ENCODE data around the gene RAB37.

RAB37 gene

DNA sequence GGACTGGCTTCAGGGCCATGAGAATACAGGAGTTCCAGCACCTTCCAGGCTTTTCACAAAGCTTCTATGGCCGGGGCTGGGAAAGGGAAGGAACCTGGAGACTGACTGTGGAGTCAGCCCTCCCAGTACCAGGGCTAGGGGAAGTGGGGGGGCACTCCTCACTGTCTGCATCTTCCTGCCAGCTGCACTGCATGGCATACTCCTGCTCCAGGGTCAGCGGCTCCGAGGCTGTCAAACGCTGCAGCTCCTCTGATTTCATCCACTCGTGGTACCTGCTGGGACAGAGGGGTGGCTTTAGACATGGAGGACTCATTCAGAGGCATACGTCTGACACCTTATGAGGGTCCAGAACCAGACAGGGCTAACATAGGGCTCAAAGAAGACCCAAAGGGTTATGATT is 36.4 kb downstream of the RAB37 start:
- Histone ChIP-seq H3K4me2 (ENCODE audit: low read length) (no peak overlapping the region), H3K4me3 (ENCODE audit: low read depth, low read length) (no peak overlapping the region), H3K36me3 (ENCODE audit: control insufficient read depth, insufficient read depth, low read length) (no peaks in the 10 kb centered on the region), H3K4me1 (peaks cover 36% of the 10 kb centered on the region), H3K9ac (no peak overlapping the region), H3K27me3 (ENCODE audit: control insufficient read depth, insufficient read depth, low read length) (no peaks in the 10 kb centered on the region), H2AFZ (no peak overlapping the region), H3K27ac (no peak overlapping the region), H3K9me3 (ENCODE audit: control insufficient read depth, low read length) (no peaks in the 10 kb centered on the region), H3K79me2 (peaks cover 12% of the 10 kb centered on the region)
- TF ChIP-seq, protein P1, sequence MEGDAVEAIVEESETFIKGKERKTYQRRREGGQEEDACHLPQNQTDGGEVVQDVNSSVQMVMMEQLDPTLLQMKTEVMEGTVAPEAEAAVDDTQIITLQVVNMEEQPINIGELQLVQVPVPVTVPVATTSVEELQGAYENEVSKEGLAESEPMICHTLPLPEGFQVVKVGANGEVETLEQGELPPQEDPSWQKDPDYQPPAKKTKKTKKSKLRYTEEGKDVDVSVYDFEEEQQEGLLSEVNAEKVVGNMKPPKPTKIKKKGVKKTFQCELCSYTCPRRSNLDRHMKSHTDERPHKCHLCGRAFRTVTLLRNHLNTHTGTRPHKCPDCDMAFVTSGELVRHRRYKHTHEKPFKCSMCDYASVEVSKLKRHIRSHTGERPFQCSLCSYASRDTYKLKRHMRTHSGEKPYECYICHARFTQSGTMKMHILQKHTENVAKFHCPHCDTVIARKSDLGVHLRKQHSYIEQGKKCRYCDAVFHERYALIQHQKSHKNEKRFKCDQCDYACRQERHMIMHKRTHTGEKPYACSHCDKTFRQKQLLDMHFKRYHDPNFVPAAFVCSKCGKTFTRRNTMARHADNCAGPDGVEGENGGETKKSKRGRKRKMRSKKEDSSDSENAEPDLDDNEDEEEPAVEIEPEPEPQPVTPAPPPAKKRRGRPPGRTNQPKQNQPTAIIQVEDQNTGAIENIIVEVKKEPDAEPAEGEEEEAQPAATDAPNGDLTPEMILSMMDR (IDR thresholded peaks at IDR 0.05) = no peak

DNA sequence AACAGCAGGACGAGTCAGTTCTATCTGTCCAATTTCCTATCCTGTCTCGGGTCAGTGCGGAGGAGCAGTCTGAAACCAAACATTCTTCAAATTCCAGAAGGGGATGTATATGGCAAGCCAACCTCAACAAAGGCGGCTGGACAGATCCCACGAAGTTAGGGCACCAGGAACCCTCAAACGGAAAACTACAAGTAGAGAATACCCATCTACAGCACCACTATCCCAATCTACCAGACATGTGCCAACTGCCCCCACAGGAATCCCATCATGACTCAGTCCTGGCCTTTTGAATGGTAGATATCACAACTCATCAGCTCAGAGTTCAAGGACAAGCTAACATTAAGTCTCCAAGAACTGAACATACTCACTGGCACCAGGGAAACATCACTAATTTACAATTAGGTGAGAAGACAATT is 36.8 kb downstream of the RAB37 start:
- peaks cover 31% of the 10 kb centered on the region for H3K4me1 ChIP-seq
- no peak overlapping the region for H3K27ac ChIP-seq

GRCh38 chr17:74775409-74776043 is 38.5 kb downstream of the RAB37 start:
- peak overlapping the region; percentile 90 for H3K4me2 ChIP-seq (ENCODE audit: low read length)
- TF ChIP-seq, protein P1 (IDR thresholded peaks at IDR 0.05) = no peak
- H3K27ac ChIP-seq = no peak overlapping the region

More for the DNA sequence above, 36.8 kb downstream of the RAB37 start:
- Histone ChIP-seq H3K27me3 (ENCODE audit: control insufficient read depth, insufficient read depth, low read length) (no peaks in the 10 kb centered on the region), H3K9ac (no peak overlapping the region), H3K79me2 (peaks cover 12% of the 10 kb centered on the region), H3K36me3 (ENCODE audit: control insufficient read depth, insufficient read depth, low read length) (no peaks in the 10 kb centered on the region), H2AFZ (no peak overlapping the region), H3K9me3 (ENCODE audit: control insufficient read depth, low read length) (no peaks in the 10 kb centered on the region), H3K4me3 (ENCODE audit: low read depth, low read length) (no peak overlapping the region), H3K4me2 (ENCODE audit: low read length) (no peak overlapping the region)
- TF ChIP-seq, protein P1 (IDR thresholded peaks at IDR 0.05) = no peak

DNA sequence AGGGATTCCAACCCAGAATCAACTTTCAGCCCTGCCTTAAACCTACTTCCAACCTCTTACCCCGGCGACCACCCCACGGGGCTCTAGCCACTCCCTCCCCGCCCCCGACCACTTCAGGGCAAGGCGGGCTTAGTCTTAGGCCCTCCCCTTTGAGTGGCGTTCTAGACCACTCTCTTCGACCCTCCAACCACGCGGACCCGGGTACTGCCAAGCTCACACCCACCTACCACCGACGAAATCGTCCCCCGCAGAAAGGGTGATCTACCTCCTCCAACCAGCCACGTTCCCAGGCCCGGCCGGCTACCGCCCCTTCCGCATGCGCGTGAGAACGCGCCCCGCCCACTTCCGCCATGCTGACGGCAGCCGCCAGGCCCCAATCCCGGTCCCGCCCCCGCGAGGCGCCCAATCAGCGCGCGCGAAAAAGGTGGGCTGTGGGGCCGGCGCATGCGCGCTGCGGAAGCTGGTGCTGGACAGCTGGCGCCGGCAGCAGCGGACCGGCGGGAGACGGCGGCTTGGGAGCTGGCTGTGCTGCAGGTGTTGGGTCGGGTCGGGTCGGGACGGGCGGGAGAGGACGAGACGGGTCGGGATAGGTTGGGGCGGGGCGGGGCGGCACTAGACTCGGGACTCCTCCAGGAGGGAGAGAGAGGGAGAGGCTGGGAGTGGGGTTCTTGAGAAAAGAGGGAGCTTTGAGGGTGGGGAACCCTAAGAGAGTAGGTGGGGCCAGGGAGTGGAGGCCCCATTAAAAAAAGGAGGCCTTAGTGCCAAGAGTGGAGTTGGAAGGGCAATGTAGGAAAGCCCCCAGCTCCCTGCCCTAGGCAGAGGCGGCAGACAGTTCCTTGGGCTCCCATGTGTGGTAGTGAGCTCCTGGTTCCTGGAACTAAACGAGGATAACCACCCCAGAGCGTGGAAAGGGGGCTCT is 39.2 kb downstream of the RAB37 start, which contains the start of gene NAT9:
TSS of gene NAT9 (minus strand) at position 302 of the 919 bp plus-strand sequence. CDS start 647 bp downstream, outside the sequence.
- peaks cover 9% of the 10 kb centered on the region for H3K4me1 ChIP-seq
- H3K9ac ChIP-seq = peak within 1 kb of the TSS; percentile 25
- no peaks in the 10 kb centered on the region for H3K36me3 ChIP-seq (ENCODE audit: control insufficient read depth, insufficient read depth, low read length)
- H3K27me3 ChIP-seq (ENCODE audit: control insufficient read depth, insufficient read depth, low read length) = no peaks in the 10 kb centered on the region
- peaks cover 14% of the 10 kb centered on the region for H3K79me2 ChIP-seq
- H3K9me3 ChIP-seq (ENCODE audit: control insufficient read depth, low read length) = no peaks in the 10 kb centered on the region
- peak within 1 kb of the TSS; percentile 80 for H2AFZ ChIP-seq
- H3K4me2 ChIP-seq (ENCODE audit: low read length) = peak within 1 kb of the TSS; percentile 90
- H3K4me3 ChIP-seq (ENCODE audit: low read depth, low read length) = peak within 1 kb of the TSS; percentile 86
- TF ChIP-seq, protein P1 (IDR thresholded peaks at IDR 0.05) = no peak
- H3K27ac ChIP-seq = no peak within 1 kb of the TSS

More at GRCh38 chr17:74775409-74776043, 38.5 kb downstream of the RAB37 start:
- peak overlapping the region; percentile 86 for H3K4me3 ChIP-seq (ENCODE audit: low read depth, low read length)
- H3K27me3 ChIP-seq (ENCODE audit: control insufficient read depth, insufficient read depth, low read length) = no peaks in the 10 kb centered on the region
- H3K9ac ChIP-seq = peak overlapping the region; percentile 25
- H2AFZ ChIP-seq = peak overlapping the region; percentile 80
- peaks cover 15% of the 10 kb centered on the region for H3K4me1 ChIP-seq
- H3K9me3 ChIP-seq (ENCODE audit: control insufficient read depth, low read length) = no peaks in the 10 kb centered on the region
- H3K79me2 ChIP-seq = peaks cover 12% of the 10 kb centered on the region
- H3K36me3 ChIP-seq (ENCODE audit: control insufficient read depth, insufficient read depth, low read length) = no peaks in the 10 kb centered on the region

Data from parathyroid adenoma (tissue), 2 donors.